HG03354 (cell line): ENCODE measurements around the gene GCM1.

ENCODE experiments used
- ATAC-seq: cut with Tn5 transposase; IDR thresholded peaks from one replicate; pipeline ENCODE4 v1.9.1; 2021; ENCODE audit warnings: mild to moderate bottlenecking; ENCODE audit not compliant: unreplicated experiment, poor library complexity, severe bottlenecking

The GCM1 gene

DNA sequence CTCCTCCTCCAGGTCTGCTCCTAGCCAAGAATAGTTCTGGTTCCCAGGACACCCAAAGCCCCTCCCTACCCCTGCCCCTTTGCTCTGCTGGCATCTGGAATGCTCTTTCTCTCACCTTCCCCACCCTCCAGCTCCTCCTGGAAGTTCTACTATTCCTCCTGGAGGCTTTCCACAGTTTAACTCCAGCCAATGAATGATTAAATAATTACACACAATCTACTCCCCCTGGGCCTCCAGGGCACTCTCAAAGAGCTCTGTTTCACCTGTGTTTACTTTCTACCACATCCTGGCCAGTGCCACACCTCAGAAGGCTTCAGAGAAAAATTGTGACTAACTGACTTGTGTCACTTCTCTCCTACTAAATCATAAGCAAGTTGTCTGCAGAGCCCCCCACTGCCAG is 36.2 kb downstream of the GCM1 start:
- no peak for ATAC-seq

DNA sequence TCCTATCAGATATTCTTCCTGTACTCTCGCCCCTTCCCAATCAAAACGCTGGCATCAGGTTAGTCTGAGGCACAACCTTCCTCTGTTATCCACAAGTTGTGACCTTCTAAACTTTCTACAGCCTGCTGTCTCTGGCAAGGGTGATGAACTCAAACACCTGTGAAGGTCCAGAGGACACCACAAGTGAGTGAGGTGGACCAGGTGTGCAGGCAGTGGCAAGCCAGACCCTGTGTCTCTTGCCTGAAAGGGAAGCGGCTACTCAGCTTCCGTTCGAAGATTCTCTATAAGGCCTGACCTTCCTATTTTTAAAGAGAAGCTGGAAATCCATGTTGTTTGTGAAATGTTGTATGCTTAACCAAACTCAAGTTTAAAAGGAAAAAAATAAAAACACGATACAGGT is 36.8 kb downstream of the GCM1 start:
- no peak for ATAC-seq

DNA sequence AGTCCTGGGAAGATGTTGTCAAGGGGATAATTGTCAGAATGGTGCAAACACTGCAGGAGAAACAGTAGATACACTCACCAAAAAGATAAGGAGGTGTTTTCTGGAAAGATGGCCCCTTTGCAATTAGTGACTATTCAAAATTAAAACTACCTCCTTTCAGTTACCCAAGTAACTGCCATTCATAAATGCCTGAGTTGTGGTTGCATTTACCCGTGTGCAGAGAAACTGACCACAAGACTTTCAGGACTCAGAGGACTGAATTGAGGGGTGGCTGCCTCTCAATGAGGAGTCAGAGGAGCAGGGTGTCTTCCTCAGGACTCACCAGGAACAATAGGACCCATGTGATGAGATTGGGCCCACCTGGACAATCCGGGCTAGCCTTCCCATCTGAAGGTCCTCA is 39.0 kb downstream of the GCM1 start:
- peak; percentile 93 for ATAC-seq

DNA sequence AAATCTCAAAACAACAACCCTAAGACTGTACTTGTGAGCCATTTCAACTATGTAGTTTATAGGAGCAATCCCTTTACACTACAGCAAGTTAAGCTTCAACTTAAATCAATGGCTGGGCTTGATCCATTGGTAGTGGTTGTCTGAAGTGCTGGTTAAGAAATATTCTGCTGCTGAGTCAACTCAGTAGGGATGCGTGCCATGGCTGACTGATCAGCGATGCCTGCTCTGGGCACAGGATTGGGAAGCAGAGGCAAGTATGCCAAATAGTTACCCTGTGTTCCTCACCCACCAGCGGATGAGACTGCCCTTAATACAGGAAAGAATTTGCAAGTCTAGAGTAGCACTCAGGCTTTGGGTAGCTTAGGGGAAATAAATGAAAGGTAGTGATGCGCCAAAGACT is 41.5 kb downstream of the GCM1 start:
- no peak for ATAC-seq

DNA sequence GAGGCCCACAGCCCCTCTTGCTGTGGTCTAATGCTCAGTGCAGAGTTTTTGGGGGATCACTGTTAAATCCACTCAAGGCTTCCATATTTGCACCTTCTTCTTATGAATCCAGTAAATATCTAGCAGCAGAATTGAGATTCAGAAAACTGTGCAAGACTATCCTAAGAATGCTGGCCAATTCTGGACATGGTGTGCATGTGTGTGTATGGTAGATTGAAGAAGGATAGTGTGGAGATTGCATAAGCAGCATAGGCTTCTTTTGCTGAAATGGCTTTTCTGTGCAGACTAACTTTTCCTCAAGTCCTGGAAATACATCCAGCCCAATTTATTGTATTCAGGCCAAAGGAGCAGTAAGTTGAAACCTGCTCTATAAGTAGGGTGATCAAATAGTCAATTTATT is 43.7 kb downstream of the GCM1 start:
- no peak for ATAC-seq

DNA sequence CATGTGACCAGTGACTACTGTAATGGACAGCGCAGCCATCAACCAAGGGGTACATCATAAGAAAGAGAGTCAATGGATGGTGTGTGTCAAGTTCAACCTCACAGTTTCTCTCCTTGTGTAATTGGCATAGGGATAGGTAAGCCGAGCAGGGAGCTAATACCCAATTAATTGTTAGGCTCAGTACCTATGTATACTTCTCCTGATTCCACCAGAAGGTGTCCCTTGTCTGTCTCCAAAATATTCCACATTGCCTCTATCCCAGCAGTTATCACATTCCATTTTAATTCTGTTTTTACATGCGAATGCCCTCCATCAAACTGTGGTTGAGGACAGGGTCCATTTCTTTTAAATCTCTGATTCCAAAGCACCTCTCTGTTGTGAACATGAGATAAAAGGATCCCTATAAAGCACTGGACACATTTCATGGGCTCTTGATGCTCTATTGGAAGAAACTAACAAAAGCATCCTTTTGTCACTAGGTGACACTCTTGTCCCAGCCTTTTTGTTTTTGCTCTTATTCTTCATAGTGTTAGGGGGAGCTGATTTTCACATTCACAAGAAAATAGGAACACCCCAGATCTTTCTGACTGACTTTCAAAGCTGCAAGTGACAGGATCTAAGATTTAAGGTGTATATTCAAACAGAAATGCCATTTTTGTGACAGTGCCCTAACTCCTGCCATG is 44.5 kb downstream of the GCM1 start:
- no peak for ATAC-seq

DNA sequence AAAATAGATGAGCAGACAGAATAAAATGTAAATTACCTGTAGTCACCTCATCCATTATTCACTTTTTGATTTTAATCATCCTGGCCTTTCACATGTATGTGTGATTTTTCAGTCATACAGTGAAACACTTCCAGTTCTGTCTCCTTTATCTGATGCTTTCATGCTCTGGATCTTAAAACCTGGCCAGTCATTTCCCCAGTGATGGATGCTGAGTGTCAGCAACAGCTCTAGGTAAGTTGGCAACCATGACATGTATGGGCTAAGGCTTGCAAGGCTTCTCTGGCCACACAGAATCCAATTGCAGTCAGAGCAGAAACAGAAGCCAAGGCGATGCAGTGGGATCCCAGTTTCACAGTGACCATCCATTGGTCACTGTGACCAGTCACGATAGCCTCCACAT is 47.6 kb downstream of the GCM1 start:
- no peak for ATAC-seq

DNA sequence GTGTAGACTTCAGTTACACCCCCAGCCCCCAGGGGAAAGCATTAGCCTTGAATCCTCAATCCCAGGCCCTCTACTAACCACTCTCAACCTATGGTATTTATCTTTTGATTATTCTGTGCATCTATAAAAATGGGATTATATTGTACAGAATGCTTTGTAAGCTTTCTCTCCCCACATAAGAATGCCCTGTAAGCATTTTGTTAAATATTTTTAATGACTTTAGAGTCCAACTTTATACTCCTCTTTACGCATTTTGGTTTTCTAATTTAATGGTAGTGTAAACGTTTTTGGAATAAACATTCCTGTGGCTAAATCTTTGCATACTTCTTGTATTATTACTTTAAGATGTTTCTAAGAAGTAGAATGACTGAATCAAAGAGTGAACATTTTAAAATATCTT is 48.1 kb downstream of the GCM1 start:
- ATAC-seq: no peak

DNA sequence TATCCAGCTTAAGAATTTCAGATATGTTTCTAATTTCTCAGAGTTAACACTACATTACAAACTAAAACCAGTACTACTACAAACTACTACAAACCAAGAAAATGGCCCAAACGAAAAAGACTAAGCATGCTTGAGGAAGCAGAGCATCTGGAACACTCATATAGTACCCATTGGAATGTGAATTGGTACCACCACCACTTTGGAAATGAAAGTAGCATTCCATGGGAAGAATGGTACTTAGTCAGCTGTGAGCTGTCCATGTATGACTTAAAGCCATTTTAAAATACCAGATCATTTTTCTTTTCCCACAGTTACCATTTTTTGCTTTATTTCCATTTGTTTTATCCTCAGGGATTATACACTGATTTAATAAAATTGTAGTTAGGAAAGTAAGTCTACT is 52.9 kb downstream of the GCM1 start:
- ATAC-seq: no peak

DNA sequence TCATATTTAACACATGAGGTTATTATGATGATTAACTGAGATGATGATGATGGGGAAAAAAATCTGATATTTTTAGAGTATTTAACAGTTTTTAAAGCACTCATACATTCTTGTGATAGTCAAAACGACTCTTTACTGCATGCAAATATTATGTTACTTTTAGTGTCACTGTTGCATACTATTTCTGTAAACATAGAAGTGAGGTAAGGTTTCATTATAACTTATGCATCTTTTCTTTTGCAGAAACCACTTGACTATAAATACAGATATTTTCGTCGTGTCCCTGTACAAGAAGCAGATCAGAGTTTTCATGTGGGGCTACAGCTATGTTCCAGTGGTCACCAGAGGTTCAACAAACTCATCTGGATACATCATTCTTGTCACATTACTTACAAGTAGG is 53.4 kb downstream of the GCM1 start:
- no peak for ATAC-seq

DNA sequence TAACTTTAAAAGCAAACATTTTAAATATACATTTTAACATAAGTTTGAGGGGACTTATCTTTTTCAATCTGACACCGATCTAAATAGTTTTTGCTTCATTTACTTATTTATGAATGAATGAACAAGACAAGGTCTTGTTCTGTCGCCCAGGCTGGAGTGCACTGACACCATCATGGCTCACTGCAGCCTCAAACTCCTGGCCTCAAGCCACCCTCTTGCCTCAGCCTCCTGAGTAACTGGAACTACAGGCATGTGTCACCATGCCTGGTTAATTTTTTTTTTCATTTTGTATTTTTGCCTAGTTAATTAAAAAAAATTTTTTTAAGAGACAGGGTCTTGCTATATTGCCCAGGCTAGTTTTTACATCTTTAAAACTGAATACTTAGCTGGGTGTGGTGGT is 58.1 kb downstream of the GCM1 start:
- ATAC-seq: no peak

DNA sequence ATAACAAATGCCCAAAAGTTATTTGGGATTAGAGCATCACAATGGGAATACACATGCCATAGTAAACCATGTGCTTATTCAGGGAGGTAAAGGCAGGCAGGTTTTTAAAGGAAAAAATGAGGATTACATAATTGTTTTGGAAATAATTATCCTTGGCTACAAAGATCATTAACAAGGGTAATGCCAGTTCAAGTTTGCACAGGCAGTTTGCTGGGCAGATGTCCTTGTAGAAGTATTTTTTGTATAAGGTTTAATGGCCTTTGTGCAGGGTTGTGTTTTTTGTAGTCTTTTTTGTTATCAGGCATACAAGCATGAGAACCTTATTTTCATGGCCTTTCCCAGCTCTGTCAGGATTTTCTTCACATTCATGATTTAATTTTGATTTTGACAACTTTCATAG is 58.7 kb downstream of the GCM1 start:
- no peak for ATAC-seq

DNA sequence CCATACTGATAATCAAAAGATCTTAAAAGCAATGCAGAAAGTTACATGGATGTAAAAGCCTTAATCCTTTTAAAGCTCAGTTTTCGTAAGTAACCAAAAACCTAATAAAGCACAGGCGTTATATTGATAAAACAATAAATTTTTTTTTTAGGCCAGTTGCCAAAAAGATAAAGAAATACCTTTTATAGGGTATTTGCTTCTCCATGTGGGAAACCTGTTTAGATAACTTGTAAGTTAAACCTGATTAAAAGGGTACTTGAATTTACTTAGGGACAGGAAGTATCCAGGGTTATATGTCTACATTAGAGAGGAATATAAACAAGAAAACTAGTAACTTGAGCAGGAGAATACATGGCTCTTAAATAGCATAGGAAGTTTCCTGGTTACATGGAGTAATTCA is 62.3 kb downstream of the GCM1 start:
- no peak for ATAC-seq

DNA sequence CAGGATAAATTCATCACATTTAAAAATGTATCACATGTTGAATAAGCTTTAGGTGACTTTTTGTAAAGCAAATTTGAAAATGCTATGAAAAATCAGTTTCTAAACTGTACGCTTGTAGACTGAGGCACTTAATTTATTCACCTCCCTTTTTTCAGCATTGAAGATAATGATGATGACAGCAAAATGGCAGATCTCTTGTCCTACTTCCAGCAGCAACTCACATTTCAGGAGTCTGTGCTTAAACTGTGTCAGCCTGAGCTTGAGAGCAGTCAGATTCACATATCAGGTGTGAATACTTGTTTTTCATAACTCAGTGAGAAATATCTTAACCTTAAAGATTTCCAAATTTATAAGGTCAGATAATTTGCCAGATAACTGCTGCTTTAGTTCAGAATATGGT is 67.8 kb downstream of the GCM1 start:
- ATAC-seq: no peak
